GM23248 (cell line): ENCODE results near the gene PLA2G4C.

Source experiments
- EZH2 ChIP-seq: fragments of 200-600 bp; sonication (generic); IDR thresholded peaks from 2 replicates; pipeline ENCODE4 v1.6.1; 2018; ENCODE audit warnings: antibody characterized with exemption, mild to moderate bottlenecking; ENCODE audit not compliant: insufficient read depth, poor library complexity, severe bottlenecking
- EZH2phosphoT487 ChIP-seq: fragments of 200-600 bp; sonication (generic); IDR thresholded peaks from 2 replicates; pipeline ENCODE4 v1.6.1; 2018; ENCODE audit warnings: antibody characterized with exemption, moderate library complexity, mild to moderate bottlenecking, low read depth; ENCODE audit not compliant: insufficient read depth

GRCh38 chr19:48029431-48029830 lies 81.2 kb downstream of the PLA2G4C start:
- TF ChIP-seq EZH2phosphoT487 (no peak), EZH2 (no peak)
